Keratinocyte (primary cell): ENCODE measurements around the gene ATP6V0E2. TPM values are rescaled to one million over a fixed set of nuclear protein-coding genes. Genes with fewer than 3 reads are reported as not detected.

Experiments
- DNase-seq: peaks from one replicate; pipeline ENCODE4 v3.0.0-alpha.2; 2011; ENCODE audit warnings: low read depth, missing footprints, low spot score
- FAIRE-seq: peaks from 2 replicates; lab custom pipeline; 2011; peaks lifted over from hg19 to GRCh38; lab: Jason Lieb, UNC
- H2AFZ ChIP-seq: 2 replicates; pipeline ENCODE4 v1.6.0; 2012; ENCODE audit warnings: low read length, control low read depth, inconsistent platforms; ENCODE audit not compliant: control insufficient read depth
- H3K27ac ChIP-seq: 2 replicates; pipeline ENCODE4 v1.5.1; 2011; ENCODE audit warnings: low read length; ENCODE audit not compliant: control insufficient read depth, insufficient read depth
- H3K27me3 ChIP-seq: 3 replicates; pipeline ENCODE4 v1.6.0; 2011; ENCODE audit warnings: low read length; ENCODE audit not compliant: control insufficient read depth, insufficient read depth; ENCODE audit errors: extremely low read depth
- H3K36me3 ChIP-seq, 2 experiments: 2 replicates in 1 of 2; 3 replicates in 1 of 2; pipeline ENCODE4 v1.5.1; 2011; ENCODE audit warnings: low read length in 2 of 2, mild to moderate bottlenecking in 1 of 2; ENCODE audit not compliant: control insufficient read depth in 2 of 2, insufficient read depth in 2 of 2; ENCODE audit errors: extremely low read depth in 1 of 2
- H3K4me1 ChIP-seq: 3 replicates; pipeline ENCODE4 v1.5.1; 2011; ENCODE audit warnings: low read length; ENCODE audit not compliant: control insufficient read depth, insufficient read depth; ENCODE audit errors: extremely low read depth
- H3K4me2 ChIP-seq: 3 replicates; pipeline ENCODE4 v1.6.0; 2011; ENCODE audit warnings: low read depth, low read length; ENCODE audit not compliant: control insufficient read depth, insufficient read depth; ENCODE audit errors: extremely low read depth
- H3K4me3 ChIP-seq, 3 experiments: fragments of 200-600 bp in 1 of 3; sonication (generic) in 1 of 3; 2 replicates in 2 of 3; 3 replicates in 1 of 3; pipeline ENCODE4 v1.5.1; 2011 to 2016; ENCODE audit warnings: low read length in 3 of 3, mild to moderate bottlenecking in 3 of 3, control low read depth in 2 of 3, inconsistent platforms in 1 of 3, low read depth in 1 of 3, mixed read lengths in 1 of 3, mixed run types in 1 of 3, moderate library complexity in 1 of 3; ENCODE audit not compliant: control insufficient read depth in 2 of 3, insufficient read depth in 2 of 3; ENCODE audit errors: extremely low read depth in 1 of 3
- H3K79me2 ChIP-seq: 2 replicates; pipeline ENCODE4 v1.6.0; 2012; ENCODE audit warnings: low read length; ENCODE audit not compliant: control insufficient read depth, insufficient read depth
- H3K9ac ChIP-seq: 3 replicates; pipeline ENCODE4 v1.6.0; 2011; ENCODE audit warnings: low read length; ENCODE audit not compliant: control insufficient read depth, insufficient read depth; ENCODE audit errors: extremely low read depth
- H3K9me1 ChIP-seq: 3 replicates; pipeline ENCODE4 v1.6.0; 2011; ENCODE audit warnings: low read length; ENCODE audit not compliant: control insufficient read depth, insufficient read depth; ENCODE audit errors: extremely low read depth
- H3K9me3 ChIP-seq: 2 replicates; pipeline ENCODE4 v1.5.1; 2012; ENCODE audit warnings: low read depth, low read length; ENCODE audit not compliant: control insufficient read depth
- H4K20me1 ChIP-seq: 3 replicates; pipeline ENCODE4 v1.6.0; 2011; ENCODE audit warnings: low read length; ENCODE audit not compliant: control insufficient read depth, insufficient read depth; ENCODE audit errors: extremely low read depth
- CTCF ChIP-seq, 3 experiments: IDR thresholded peaks in 1 of 3; conservative IDR thresholded peaks in 1 of 3; optimal IDR thresholded peaks in 1 of 3; 2 replicates in 2 of 3; 3 replicates in 1 of 3; pipeline versions ENCODE3 to v1.5.1; 2011; ENCODE audit warnings: low read length in 3 of 3, mild to moderate bottlenecking in 3 of 3, moderate library complexity in 2 of 3, control low read depth in 1 of 3, inconsistent platforms in 1 of 3; ENCODE audit not compliant: insufficient read depth in 2 of 3; ENCODE audit errors: extremely low read depth in 1 of 3
- EZH2 ChIP-seq: IDR thresholded peaks from one replicate; pipeline ENCODE4 v1.6.1; 2012; ENCODE audit warnings: inconsistent platforms, mild to moderate bottlenecking, low read length, moderate library complexity
- dilution Hi-C: fragments of 300-500 bp; cut with MboI; formaldehyde crosslinking; loops from one replicate; pipeline ENCODE4 v1.7.0; 2020; ENCODE audit warnings: low sequenced_read_pairs; ENCODE audit not compliant: extremely low pct_ligation_motif_present
- polyA plus RNA-seq, 5 experiments: library from polyadenylated mRNA; depleted of rRNA in 3 of 5; stranded (reverse) in 3 of 5; stranded (forward) in 1 of 5; unstranded in 1 of 5; fragments of >200 nt; gene quantifications; 1 replicate in 1 of 5; 2 replicates in 3 of 5; 3 replicates in 1 of 5; pipeline versions ENCODE4 v1.2.1 to v1.2.3, GENCODE V29; 2011 to 2012; ENCODE audit warnings: missing spikeins in 2 of 5, low read depth in 1 of 5, low replicate concordance in 1 of 5

ATP6V0E2 gene
- polyA plus RNA-seq, 1 donor (not counting 4 experiments of a cell fraction or from before 2014, with no cell fraction given): 5.0 TPM

GRCh38 chr7:149879766-149880637, 6.2 kb downstream of the ATP6V0E2 start:
- Histone ChIP-seq H3K9me3 (no peaks in the 10 kb centered on the region), H3K79me2 (no peaks in the 10 kb centered on the region), H3K9me1 (no peaks in the 10 kb centered on the region), H3K27ac (no peak overlapping the region), H3K4me3 (no peak overlapping the region), H3K36me3 (no peaks in the 10 kb centered on the region), H3K4me1 (no peaks in the 10 kb centered on the region), H3K27me3 (no peaks in the 10 kb centered on the region), H3K9ac (no peak overlapping the region), H3K4me2 (no peak overlapping the region), H2AFZ (no peak overlapping the region), H4K20me1 (no peaks in the 10 kb centered on the region)
- dilution Hi-C loops: no loop called here
- FAIRE-seq (no peak), DNase-seq (no peak)
- TF ChIP-seq CTCF (optimal IDR thresholded peaks at IDR 0.05 in 1 of 3, IDR thresholded peaks at IDR 0.05 in 1 of 3, conservative IDR thresholded peaks at IDR 0.05 in 1 of 3; ENCODE audit: extremely low read depth in 1 of 3, insufficient read depth in 2 of 3, low read length in 3 of 3) (no peak), EZH2 (no peak)

GRCh38 chr7:149880638-149881311, 7.0 kb downstream of the ATP6V0E2 start:
- H3K36me3 ChIP-seq: no peaks in the 10 kb centered on the region
- no peak for FAIRE-seq
- no peaks in the 10 kb centered on the region for H3K9me1 ChIP-seq
- TF ChIP-seq EZH2 (no peak), CTCF (optimal IDR thresholded peaks at IDR 0.05 in 1 of 3, IDR thresholded peaks at IDR 0.05 in 1 of 3, conservative IDR thresholded peaks at IDR 0.05 in 1 of 3; ENCODE audit: extremely low read depth in 1 of 3, insufficient read depth in 2 of 3, low read length in 3 of 3) (no peak)
- no peak overlapping the region for H2AFZ ChIP-seq
- DNase-seq: no peak
- no peak overlapping the region for H3K27ac ChIP-seq
- no peaks in the 10 kb centered on the region for H4K20me1 ChIP-seq
- H3K4me1 ChIP-seq: no peaks in the 10 kb centered on the region
- H3K4me3 ChIP-seq: no peak overlapping the region
- H3K9ac ChIP-seq: no peak overlapping the region
- H3K9me3 ChIP-seq: no peaks in the 10 kb centered on the region
- H3K27me3 ChIP-seq: no peaks in the 10 kb centered on the region
- no peak overlapping the region for H3K4me2 ChIP-seq
- no peaks in the 10 kb centered on the region for H3K79me2 ChIP-seq
- dilution Hi-C loops: no loop called here
